Vagina (tissue), 2 donors: ENCODE data around the gene EMILIN1.

Source experiments
- CTCF ChIP-seq, 3 experiments: fragments of 450-650 bp in 2 of 3; fragments of 200-600 bp in 1 of 3; sonication (generic) in 1 of 3; IDR thresholded peaks; one replicate each; pipeline ENCODE4 v1.5.1; 2017 to 2019; ENCODE audit warnings: antibody characterized with exemption in 3 of 3, mild to moderate bottlenecking in 2 of 3, moderate library complexity in 2 of 3
- POLR2A ChIP-seq, 2 donors: fragments of 450-650 bp; IDR thresholded peaks; one replicate each; pipeline ENCODE4 v1.6.1; 2017; ENCODE audit warnings: antibody characterized with exemption in 2 of 2, mild to moderate bottlenecking in 2 of 2, moderate library complexity in 2 of 2

GRCh38 chr2:27134781-27135477, 56.5 kb downstream of the EMILIN1 start:
- TF ChIP-seq POLR2A (IDR thresholded peaks at IDR 0.05) (no peak), CTCF (IDR thresholded peaks at IDR 0.05) (no peak)
